Neuron (in vitro differentiated cells): Measurements from ENCODE around the gene MLF1.

Source experiments
- H2AFZ ChIP-seq: one replicate; pipeline ENCODE4 v1.6.1; 2013; ENCODE audit warnings: low read depth, mild to moderate bottlenecking, inconsistent platforms, low read length, moderate library complexity
- H3K27me3 ChIP-seq: one replicate; pipeline ENCODE4 v1.6.1; 2013; ENCODE audit warnings: low read length; ENCODE audit not compliant: insufficient read depth
- H3K36me3 ChIP-seq: one replicate; pipeline ENCODE4 v1.6.1; 2013; ENCODE audit warnings: low read length; ENCODE audit not compliant: insufficient read depth
- H3K4me1 ChIP-seq: one replicate; pipeline ENCODE4 v1.6.1; 2013; ENCODE audit warnings: low read length; ENCODE audit not compliant: insufficient read depth
- H3K4me3 ChIP-seq: 2 replicates; pipeline ENCODE4 v1.5.1; 2013; ENCODE audit warnings: mild to moderate bottlenecking, low read length, moderate library complexity
- H3K9me3 ChIP-seq: one replicate; pipeline ENCODE4 v1.6.1; 2013; ENCODE audit warnings: low read length

MLF1 gene

DNA sequence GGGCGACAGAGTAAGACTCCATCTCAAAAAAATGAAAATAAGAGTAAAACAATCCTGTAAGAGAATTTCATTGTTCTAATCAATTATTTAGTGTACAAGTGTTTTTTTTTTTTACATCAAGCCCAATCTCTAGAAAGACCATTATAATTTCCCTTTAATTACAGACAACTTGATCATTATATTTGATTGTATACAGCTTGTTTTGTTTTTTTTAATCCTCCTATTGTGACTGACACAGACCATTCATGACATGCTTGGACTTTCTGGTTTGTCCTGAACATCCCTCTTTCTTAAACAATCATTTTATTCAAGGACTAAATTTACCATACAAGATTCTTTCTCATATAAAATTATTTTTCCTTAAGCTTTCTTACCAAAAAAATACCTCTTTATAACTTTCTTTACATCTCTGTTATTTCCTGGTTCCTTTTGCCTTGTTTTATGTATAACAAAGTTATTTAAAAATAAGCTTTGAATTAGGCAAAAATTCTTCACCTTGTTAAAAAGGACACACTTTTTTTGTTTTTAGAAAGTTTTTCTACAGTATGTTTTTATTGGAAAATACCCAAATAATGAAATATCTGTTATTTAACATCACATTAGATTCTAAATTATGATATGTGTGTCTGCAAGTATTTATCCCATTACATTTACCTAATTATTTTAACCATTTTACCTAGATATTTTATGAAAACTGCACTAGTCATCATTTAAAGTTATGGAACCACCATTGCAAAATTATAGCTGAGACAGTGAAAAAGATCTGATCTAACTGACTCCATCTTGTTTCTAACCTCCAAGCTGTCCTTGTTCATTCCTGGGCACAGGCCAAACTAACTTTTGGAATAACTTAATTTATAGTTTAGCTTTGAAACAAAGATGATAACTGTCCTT, 47.2 kb downstream of the MLF1 start:
- no peaks in the 10 kb centered on the region for H3K4me1 ChIP-seq
- no peak overlapping the region for H3K4me3 ChIP-seq
- H2AFZ ChIP-seq: no peak overlapping the region
- H3K9me3 ChIP-seq: no peaks in the 10 kb centered on the region
- no peaks in the 10 kb centered on the region for H3K27me3 ChIP-seq
- H3K36me3 ChIP-seq: no peaks in the 10 kb centered on the region

DNA sequence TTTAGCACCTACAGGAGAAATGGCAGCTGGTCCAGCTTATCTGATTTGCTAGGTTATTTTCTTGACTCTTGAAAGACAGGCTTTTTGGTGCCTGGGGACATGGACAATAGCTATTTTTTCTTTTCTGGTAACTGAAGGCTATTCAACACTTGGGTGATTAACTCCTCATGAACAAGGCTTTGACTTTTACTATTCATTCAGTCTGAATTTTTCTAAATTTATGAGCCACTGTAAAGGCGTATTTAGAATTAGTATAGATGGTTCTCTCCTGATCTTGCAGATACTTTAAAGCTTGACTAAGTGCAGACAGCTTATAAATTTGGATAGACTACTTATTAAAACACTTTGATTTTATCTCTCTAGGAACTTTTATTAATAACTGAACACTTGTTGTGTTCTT, 54.9 kb downstream of the MLF1 start:
- Histone ChIP-seq H3K9me3 (peaks cover 2% of the 10 kb centered on the region), H3K4me3 (no peak overlapping the region)

DNA sequence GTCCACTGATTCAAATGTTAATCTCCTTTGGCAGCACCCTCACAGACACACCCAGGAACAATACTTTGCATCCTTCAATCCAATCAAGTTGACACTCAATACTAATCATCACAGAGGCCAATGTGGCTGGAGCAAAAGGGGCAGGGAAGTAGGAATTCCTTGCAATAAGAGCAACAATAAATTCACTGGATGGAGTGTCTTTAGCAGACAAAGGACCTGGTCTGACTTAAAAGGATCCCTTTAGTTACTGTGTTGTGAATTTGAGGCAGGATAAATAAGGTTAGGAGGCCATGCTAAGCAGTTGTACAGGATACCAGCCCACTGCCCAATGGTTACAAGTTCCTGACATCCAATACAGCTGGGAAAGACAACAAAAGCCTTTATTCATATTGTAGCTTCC, 61.0 kb downstream of the MLF1 start:
- peak overlapping the region; percentile 24 for H2AFZ ChIP-seq

More for the DNA sequence above, 54.9 kb downstream of the MLF1 start:
- Histone ChIP-seq H3K36me3 (no peaks in the 10 kb centered on the region), H3K27me3 (no peaks in the 10 kb centered on the region), H2AFZ (no peak overlapping the region), H3K4me1 (no peaks in the 10 kb centered on the region)

DNA sequence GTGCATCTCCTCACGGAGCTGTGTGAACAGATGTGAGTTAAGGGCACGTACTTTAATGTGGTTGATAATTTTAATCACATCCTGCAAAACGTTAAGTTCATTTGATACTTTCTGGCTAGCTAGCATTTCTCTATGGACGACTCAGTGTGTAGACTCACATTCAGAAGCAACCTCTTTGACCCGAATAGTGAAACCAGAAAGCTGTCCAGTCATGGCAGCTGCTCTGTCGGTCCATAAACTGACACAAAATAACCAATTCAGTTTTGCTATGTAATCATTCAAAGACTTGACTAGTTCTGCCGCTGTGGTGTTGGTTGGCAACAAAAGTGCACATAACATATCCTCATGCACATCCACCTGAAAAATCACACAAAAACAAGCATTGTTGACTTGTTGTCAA, 69.7 kb downstream of the MLF1 start:
- Histone ChIP-seq H3K4me1 (peaks cover 5% of the 10 kb centered on the region), H2AFZ (no peak overlapping the region), H3K9me3 (no peaks in the 10 kb centered on the region), H3K27me3 (no peaks in the 10 kb centered on the region), H3K4me3 (no peak overlapping the region), H3K36me3 (no peaks in the 10 kb centered on the region)

More for the DNA sequence above, 61.0 kb downstream of the MLF1 start:
- H3K27me3 ChIP-seq: no peaks in the 10 kb centered on the region
- peaks cover 16% of the 10 kb centered on the region for H3K4me1 ChIP-seq
- no peaks in the 10 kb centered on the region for H3K36me3 ChIP-seq
- H3K9me3 ChIP-seq: peaks cover 2% of the 10 kb centered on the region
- H3K4me3 ChIP-seq: no peak overlapping the region

- H3K9me3 ChIP-seq: no peaks in the 10 kb centered on the region
- H3K4me3 ChIP-seq: no peak overlapping the region
- H3K27me3 ChIP-seq: no peaks in the 10 kb centered on the region
- H3K36me3 ChIP-seq: peaks cover 9% of the 10 kb centered on the region
- no peak overlapping the region for H2AFZ ChIP-seq
- peaks cover 10% of the 10 kb centered on the region for H3K4me1 ChIP-seq
These were observed 71.0 kb downstream of the MLF1 start for GRCh38 chr3:158642005-158642404.

GRCh38 chr3:158642474-158643210, 71.6 kb downstream of the MLF1 start:
- Histone ChIP-seq H3K36me3 (peaks cover 13% of the 10 kb centered on the region), H2AFZ (no peak overlapping the region), H3K27me3 (no peaks in the 10 kb centered on the region), H3K9me3 (no peaks in the 10 kb centered on the region), H3K4me1 (peaks cover 10% of the 10 kb centered on the region), H3K4me3 (no peak overlapping the region)

GRCh38 chr3:158644345-158644908, 73.4 kb downstream of the MLF1 start, which contains the start of gene GFM1:
GFM1 (plus strand) TSS chr3:158644527; CDS start chr3:158644635, 108 bp downstream.
- peak within 1 kb of the TSS; percentile 74 for H2AFZ ChIP-seq
- H3K4me3 ChIP-seq: peak within 1 kb of the TSS; percentile 77
- no peaks in the 10 kb centered on the region for H3K27me3 ChIP-seq
- H3K36me3 ChIP-seq: peaks cover 25% of the 10 kb centered on the region
- peaks cover 10% of the 10 kb centered on the region for H3K4me1 ChIP-seq
- H3K9me3 ChIP-seq: no peaks in the 10 kb centered on the region

- Histone ChIP-seq H3K27me3 (no peaks in the 10 kb centered on the region), H3K4me1 (peaks cover 10% of the 10 kb centered on the region), H3K36me3 (peaks cover 57% of the 10 kb centered on the region), H3K9me3 (no peaks in the 10 kb centered on the region), H2AFZ (no peak overlapping the region), H3K4me3 (no peak overlapping the region)
These were observed 78.8 kb downstream of the MLF1 start for GRCh38 chr3:158649791-158650190.

GRCh38 chr3:158651192-158651591, 80.2 kb downstream of the MLF1 start:
- Histone ChIP-seq H2AFZ (no peak overlapping the region), H3K9me3 (no peaks in the 10 kb centered on the region), H3K4me1 (no peaks in the 10 kb centered on the region), H3K4me3 (no peak overlapping the region), H3K36me3 (peaks cover 65% of the 10 kb centered on the region), H3K27me3 (no peaks in the 10 kb centered on the region)

GRCh38 chr3:158652463-158652862, 81.5 kb downstream of the MLF1 start:
- Histone ChIP-seq H3K27me3 (no peaks in the 10 kb centered on the region), H3K4me3 (no peak overlapping the region), H3K36me3 (peaks cover 59% of the 10 kb centered on the region), H3K4me1 (no peaks in the 10 kb centered on the region), H2AFZ (no peak overlapping the region), H3K9me3 (no peaks in the 10 kb centered on the region)
